NCI-H187 (cell line): ENCODE data around the gene CCDC182.

ENCODE experiments used
- DNase-seq, 2 experiments: peaks; one replicate each; lab custom pipeline; 2025; lab: John Stamatoyannopoulos, UW

CCDC182 gene

DNA sequence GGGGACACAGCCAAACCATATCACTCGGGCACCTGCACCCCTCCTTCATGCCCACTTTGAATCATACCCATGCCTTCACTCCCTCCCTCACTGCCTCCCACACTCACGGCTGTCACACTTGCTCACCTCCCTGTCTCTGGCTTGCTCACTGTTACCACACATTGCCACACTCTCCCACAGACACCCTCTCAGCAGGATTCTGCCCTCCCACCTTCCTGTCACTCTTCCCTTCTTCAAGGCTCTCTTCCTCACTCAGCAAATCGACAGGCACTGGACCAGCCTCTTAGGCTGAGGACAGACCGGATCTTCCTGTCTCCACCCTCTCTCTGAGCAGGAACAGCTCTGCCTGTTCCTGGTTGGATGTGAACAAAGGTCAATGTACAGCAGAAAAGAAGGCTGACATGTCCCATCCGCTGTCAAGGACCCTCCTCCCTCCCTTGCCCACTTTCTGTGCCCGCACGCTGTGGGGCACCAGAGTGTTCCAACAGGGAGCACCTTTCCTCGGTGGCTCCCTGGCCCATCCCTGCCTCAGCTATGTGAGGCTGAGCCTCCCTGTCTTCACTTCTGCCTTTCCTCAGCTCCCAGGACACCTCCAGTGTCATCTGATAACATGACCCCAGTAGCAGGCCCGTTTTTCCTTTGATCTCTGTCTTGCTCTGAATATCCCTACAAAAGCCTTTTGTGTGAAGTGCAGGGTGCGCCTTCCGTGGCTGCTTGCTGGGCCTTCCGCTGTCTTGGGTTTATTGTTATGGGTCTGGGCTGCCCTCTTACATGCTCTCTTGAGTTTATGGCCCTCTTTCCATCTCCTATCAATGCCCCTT is 47.0 kb downstream of the CCDC182 start:
- peak; percentile 50 to 62 for DNase-seq

DNA sequence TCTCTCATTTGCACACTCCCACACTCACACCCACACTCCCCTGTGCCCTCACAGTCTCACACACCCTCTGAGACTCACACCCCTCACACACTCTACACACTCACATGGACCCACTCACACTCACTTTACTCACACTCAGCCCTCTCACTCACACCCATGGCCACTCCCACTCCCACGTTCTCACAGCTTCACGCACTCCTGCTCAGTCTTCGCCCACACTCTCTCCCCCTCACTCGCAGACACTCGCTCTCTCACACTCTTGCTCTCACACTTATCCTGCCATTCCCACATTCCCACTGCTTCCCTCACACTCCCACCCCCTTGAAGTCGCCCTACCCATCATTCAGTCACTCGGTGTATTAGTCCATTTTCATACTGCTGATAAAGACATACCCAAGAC is 47.9 kb downstream of the CCDC182 start:
- DNase-seq = no peak

DNA sequence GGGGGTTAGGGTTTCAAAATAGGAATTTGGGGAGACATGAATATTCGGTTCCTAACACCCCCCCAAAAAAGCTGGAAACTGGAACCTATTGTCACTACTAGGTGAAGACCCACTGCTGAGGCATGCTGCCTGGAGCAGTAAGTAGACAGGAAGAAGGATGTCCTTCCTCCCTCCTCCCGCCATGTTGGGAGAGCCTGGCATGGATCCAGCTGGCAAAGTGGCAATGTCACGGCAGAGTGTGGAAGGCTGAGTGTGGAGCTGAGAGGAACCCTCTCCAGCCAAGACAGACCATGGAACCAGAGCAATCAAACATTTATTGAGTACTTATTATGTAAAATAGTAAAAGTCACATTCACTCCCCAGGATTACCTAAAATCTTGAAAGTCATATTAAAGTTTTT is 49.0 kb downstream of the CCDC182 start:
- DNase-seq = no peak
